BLaER1 treated with 17β-estradiol and CSF1 and Interleukin-3, amounts not matched to agents 10 nM and 100 nM (cell line): Measurements from ENCODE around the gene GGT6.

Experiments
- H3K27ac ChIP-seq, 11 experiments: shearing (Covaris generic); formaldehyde crosslinking; 2 replicates each; pipeline ENCODE4 v1.8.1; 2022
- H3K27me3 ChIP-seq, 11 experiments: shearing (Covaris generic); formaldehyde crosslinking; 2 replicates each; pipeline ENCODE4 v1.8.1; 2022
- H3K36me3 ChIP-seq, 11 experiments: shearing (Covaris generic); formaldehyde crosslinking; 2 replicates each; pipeline ENCODE4 v1.8.1; 2022
- H3K4me1 ChIP-seq, 10 experiments: shearing (Covaris generic); formaldehyde crosslinking; 2 replicates each; pipeline ENCODE4 v1.8.1; 2022
- H3K4me2 ChIP-seq, 11 experiments: shearing (Covaris generic); formaldehyde crosslinking; 2 replicates each; pipeline ENCODE4 v1.8.1; 2022
- H3K4me3 ChIP-seq, 10 experiments: shearing (Covaris generic); formaldehyde crosslinking; 2 replicates each; pipeline ENCODE4 v1.8.1; 2022
- H3K9ac ChIP-seq, 11 experiments: shearing (Covaris generic); formaldehyde crosslinking; 2 replicates each; pipeline ENCODE4 v1.8.1; 2022
- H3K9me3 ChIP-seq, 11 experiments: shearing (Covaris generic); formaldehyde crosslinking; replicated peaks in 1 of 11; 2 replicates each; pipeline ENCODE4 v1.8.1; 2022
- H4K20me1 ChIP-seq, 11 experiments: shearing (Covaris generic); formaldehyde crosslinking; 2 replicates each; pipeline ENCODE4 v1.8.1; 2022
- Cebpa-rat ChIP-seq, 11 experiments: shearing (Covaris generic); IDR thresholded peaks; 2 replicates each; pipeline ENCODE4 v1.8.1; 2022

Gene GGT6

GRCh38 chr17:4587803-4588202 lies 27.4 kb upstream of the GGT6 start:
- TF ChIP-seq Cebpa-rat (IDR thresholded peaks at IDR 0.05), result no peak
- H3K4me1 ChIP-seq, result peaks cover 47 to 80% (median 69%) of the 10 kb centered on the region in 10 experiments
- H3K27me3 ChIP-seq, result peaks cover 39 to 48% (median 44%) of the 10 kb centered on the region in 11 experiments
- peaks cover 0 to 25% (median 5%) of the 10 kb centered on the region in 11 experiments; a peak in 8 of 22 replicates for H4K20me1 ChIP-seq
- H3K9me3 ChIP-seq, result no peaks in the 10 kb centered on the region
- peak overlapping the region; percentile 77 to 98 (median 92) for H3K4me2 ChIP-seq
- H3K9ac ChIP-seq, result peak overlapping the region; percentile 14 to 71 (median 64); a peak in 20 of 22 replicates
- peak overlapping the region in 9 of 10 experiments; percentile 6 to 60 (median 46); a peak in 16 of 20 replicates for H3K4me3 ChIP-seq
- H3K27ac ChIP-seq, result peak overlapping the region in 10 of 11 experiments; percentile 47 to 74 (median 64); a peak in 21 of 22 replicates
- H3K36me3 ChIP-seq, result no peaks in the 10 kb centered on the region

GRCh38 chr17:4587195-4587594 lies 26.8 kb upstream of the GGT6 start:
- TF ChIP-seq Cebpa-rat (IDR thresholded peaks at IDR 0.05), result no peak
- peak overlapping the region; percentile 77 to 98 (median 92) for H3K4me2 ChIP-seq
- peaks cover 45 to 54% (median 50%) of the 10 kb centered on the region in 11 experiments for H3K27me3 ChIP-seq
- H3K9ac ChIP-seq, result peak overlapping the region in 5 of 11 experiments; percentile 14 to 71 (median 66); a peak in 7 of 22 replicates
- peak overlapping the region in 2 of 10 experiments; percentile 47 to 53; a peak in 1 of 20 replicates for H3K4me3 ChIP-seq
- H3K27ac ChIP-seq, result peak overlapping the region in 1 of 11 experiments; percentile 63; a peak in 2 of 22 replicates
- no peaks in the 10 kb centered on the region for H3K36me3 ChIP-seq
- no peaks in the 10 kb centered on the region for H3K9me3 ChIP-seq
- H4K20me1 ChIP-seq, result peaks cover 0 to 25% (median 5%) of the 10 kb centered on the region in 11 experiments; a peak in 8 of 22 replicates
- H3K4me1 ChIP-seq, result peaks cover 47 to 77% (median 68%) of the 10 kb centered on the region in 10 experiments

GRCh38 chr17:4586043-4586442 lies 25.7 kb upstream of the GGT6 start:
- Histone ChIP-seq H3K4me1 (peaks cover 37 to 69% (median 63%) of the 10 kb centered on the region in 10 experiments), H3K4me3 (no peak overlapping the region), H3K9me3 (no peaks in the 10 kb centered on the region), H3K9ac (no peak overlapping the region), H3K27me3 (peaks cover 48 to 61% (median 58%) of the 10 kb centered on the region in 11 experiments), H3K4me2 (peak overlapping the region in 3 of 11 experiments; percentile 3 to 98 (median 97); a peak in 2 of 22 replicates), H3K27ac (no peak overlapping the region), H3K36me3 (no peaks in the 10 kb centered on the region), H4K20me1 (peaks cover 0 to 25% (median 5%) of the 10 kb centered on the region in 11 experiments; a peak in 8 of 22 replicates)
- TF ChIP-seq Cebpa-rat (IDR thresholded peaks at IDR 0.05), result no peak

DNA sequence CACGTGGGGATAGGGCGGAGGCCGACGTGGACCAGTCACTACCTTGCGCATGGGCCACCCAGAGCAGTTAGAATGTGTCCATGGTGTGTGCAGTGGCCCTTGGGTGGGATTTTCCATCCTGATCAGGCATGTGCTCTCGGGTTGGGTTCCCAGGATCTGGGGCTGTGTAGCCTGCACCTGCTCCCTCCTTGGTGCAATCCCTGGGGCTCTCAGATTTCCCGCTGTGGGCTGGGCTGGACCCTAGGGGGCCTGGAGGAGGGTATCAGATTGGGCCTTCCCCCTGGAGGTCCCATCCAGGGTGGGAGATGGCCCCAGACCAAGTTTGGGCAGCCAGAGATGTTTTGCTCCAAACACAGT lies 25.2 kb upstream of the GGT6 start:
- H3K27me3 ChIP-seq, result peaks cover 48 to 61% (median 58%) of the 10 kb centered on the region in 11 experiments
- no peaks in the 10 kb centered on the region for H3K36me3 ChIP-seq
- TF ChIP-seq Cebpa-rat (IDR thresholded peaks at IDR 0.05), result no peak
- H3K9me3 ChIP-seq, result no peaks in the 10 kb centered on the region
- H3K27ac ChIP-seq, result no peak overlapping the region
- peaks cover 0 to 25% (median 5%) of the 10 kb centered on the region in 11 experiments; a peak in 8 of 22 replicates for H4K20me1 ChIP-seq
- H3K9ac ChIP-seq, result no peak overlapping the region
- H3K4me3 ChIP-seq, result no peak overlapping the region
- H3K4me1 ChIP-seq, result peaks cover 35 to 64% (median 59%) of the 10 kb centered on the region in 10 experiments
- 0 out of 22 replicates have a peak overlapping the region, but pooled peaks of 2 of the 11 experiments have one; percentile 3 to 98 for H3K4me2 ChIP-seq

DNA sequence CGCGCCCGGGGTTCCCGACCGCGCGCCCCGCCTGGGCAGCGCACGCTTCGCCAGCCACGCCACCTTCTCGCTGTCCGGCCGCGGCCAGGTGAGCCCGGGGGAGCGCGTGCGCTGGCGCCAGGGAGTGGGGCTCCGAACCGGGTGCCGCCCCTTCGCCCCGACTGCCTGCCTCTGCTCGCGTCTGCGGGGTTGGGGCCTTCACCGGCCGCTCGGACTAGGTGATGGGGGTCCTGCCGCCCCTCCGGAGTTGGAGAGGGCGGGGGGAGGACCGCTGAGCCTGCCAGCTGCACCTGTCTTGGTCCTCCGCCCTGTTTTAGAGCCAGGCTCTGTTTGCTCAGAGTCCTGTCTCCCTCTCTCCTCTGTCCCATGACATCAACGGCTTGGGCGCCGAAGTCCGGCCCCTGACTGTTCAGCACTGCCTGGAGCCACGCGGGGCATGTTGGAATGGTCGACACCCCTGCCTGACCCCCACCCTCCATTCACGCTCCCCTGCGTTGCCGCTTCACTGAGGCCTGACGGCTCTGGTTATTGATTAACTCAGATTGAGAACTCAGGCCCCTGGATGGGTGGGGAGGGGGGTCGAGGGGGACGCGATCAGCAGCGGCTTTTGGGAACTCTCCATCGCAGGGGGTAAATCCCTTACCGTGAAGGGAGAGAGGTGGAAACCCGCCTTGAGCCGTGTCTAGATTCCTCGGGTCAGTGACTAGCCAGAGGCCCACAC lies 24.7 kb upstream of the GGT6 start:
- Histone ChIP-seq H4K20me1 (peaks cover 0 to 25% (median 5%) of the 10 kb centered on the region in 11 experiments; a peak in 8 of 22 replicates), H3K36me3 (no peaks in the 10 kb centered on the region), H3K4me2 (peak overlapping the region; percentile 94 to 100 (median 98)), H3K27ac (no peak overlapping the region), H3K9ac (peak overlapping the region in 1 of 11 experiments; percentile 67; a peak in 1 of 22 replicates), H3K4me1 (peaks cover 35 to 59% (median 54%) of the 10 kb centered on the region in 10 experiments), H3K27me3 (peaks cover 48 to 61% (median 58%) of the 10 kb centered on the region in 11 experiments), H3K9me3 (no peaks in the 10 kb centered on the region), H3K4me3 (peak overlapping the region in 9 of 10 experiments; percentile 46 to 73 (median 62); a peak in 18 of 20 replicates)
- no peak for TF ChIP-seq Cebpa-rat (IDR thresholded peaks at IDR 0.05)

- H3K4me3 ChIP-seq, result peak within 1 kb of the TSS; percentile 46 to 73 (median 60)
- H3K9me3 ChIP-seq, result no peaks in the 10 kb centered on the region
- peaks cover 0 to 25% (median 5%) of the 10 kb centered on the region in 11 experiments; a peak in 8 of 22 replicates for H4K20me1 ChIP-seq
- H3K27ac ChIP-seq, result no peak within 1 kb of the TSS
- TF ChIP-seq Cebpa-rat (IDR thresholded peaks at IDR 0.05), result no peak
- peaks cover 35 to 56% (median 50%) of the 10 kb centered on the region in 10 experiments for H3K4me1 ChIP-seq
- H3K9ac ChIP-seq, result peak within 1 kb of the TSS in 9 of 11 experiments; percentile 47 to 70 (median 59); a peak in 17 of 22 replicates
- no peaks in the 10 kb centered on the region for H3K36me3 ChIP-seq
- H3K27me3 ChIP-seq, result peaks cover 48 to 61% (median 58%) of the 10 kb centered on the region in 11 experiments
- peak within 1 kb of the TSS; percentile 94 to 100 (median 98) for H3K4me2 ChIP-seq
These were observed 23.9 kb upstream of the GGT6 start, which contains the start of gene SMTNL2 for GRCh38 chr17:4584101-4584916. Gene SMTNL2 (plus strand): TSS chr17:4584529. CDS start chr17:4584606, 77 bp downstream.

DNA sequence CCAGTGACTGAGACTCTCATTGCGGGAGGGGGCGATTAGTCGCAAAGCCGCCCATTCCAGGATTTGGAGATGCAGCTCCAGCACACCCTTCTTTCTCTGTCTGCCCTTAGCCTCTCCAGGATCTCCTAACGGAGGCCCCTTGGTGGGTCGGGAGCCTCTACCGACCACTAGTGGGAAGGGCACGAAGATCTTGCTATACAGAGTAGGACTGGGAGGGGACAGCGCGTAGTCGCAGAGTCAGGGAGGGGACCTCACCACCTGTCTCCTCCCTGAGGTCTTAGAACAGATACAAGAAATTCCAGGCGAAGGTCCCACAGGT lies 23.4 kb upstream of the GGT6 start:
- H3K9ac ChIP-seq, result peak overlapping the region in 9 of 11 experiments; percentile 47 to 70 (median 59); a peak in 16 of 22 replicates
- no peaks in the 10 kb centered on the region for H3K36me3 ChIP-seq
- H4K20me1 ChIP-seq, result peaks cover 0 to 25% (median 5%) of the 10 kb centered on the region in 11 experiments; a peak in 8 of 22 replicates
- H3K27me3 ChIP-seq, result peaks cover 48 to 61% (median 58%) of the 10 kb centered on the region in 11 experiments
- no peak overlapping the region for H3K27ac ChIP-seq
- peak overlapping the region; percentile 94 to 100 (median 98) for H3K4me2 ChIP-seq
- peak overlapping the region; percentile 46 to 73 (median 60) for H3K4me3 ChIP-seq
- no peaks in the 10 kb centered on the region for H3K9me3 ChIP-seq
- no peak for TF ChIP-seq Cebpa-rat (IDR thresholded peaks at IDR 0.05)
- H3K4me1 ChIP-seq, result peaks cover 31 to 50% (median 44%) of the 10 kb centered on the region in 10 experiments

GRCh38 chr17:4583206-4583605 lies 22.8 kb upstream of the GGT6 start:
- H3K4me3 ChIP-seq, result peak overlapping the region in 1 of 10 experiments; percentile 46; a peak in 1 of 20 replicates
- H4K20me1 ChIP-seq, result peaks cover 0 to 25% (median 5%) of the 10 kb centered on the region in 11 experiments; a peak in 8 of 22 replicates
- H3K36me3 ChIP-seq, result no peaks in the 10 kb centered on the region
- no peaks in the 10 kb centered on the region for H3K9me3 ChIP-seq
- H3K27me3 ChIP-seq, result peaks cover 48 to 61% (median 58%) of the 10 kb centered on the region in 11 experiments
- peak overlapping the region in 9 of 11 experiments; percentile 94 to 100 (median 98); a peak in 16 of 22 replicates for H3K4me2 ChIP-seq
- no peak overlapping the region for H3K27ac ChIP-seq
- H3K4me1 ChIP-seq, result peaks cover 26 to 45% (median 39%) of the 10 kb centered on the region in 10 experiments
- TF ChIP-seq Cebpa-rat (IDR thresholded peaks at IDR 0.05), result no peak
- H3K9ac ChIP-seq, result peak overlapping the region in 1 of 11 experiments; percentile 31; a peak in 1 of 22 replicates
